Esophagus muscularis mucosa (tissue), 3 donors: ENCODE data around the gene IGSF5.

ENCODE experiments used
- POLR2AphosphoS5 ChIP-seq, 2 donors: sonication (generic); formaldehyde crosslinking; IDR thresholded peaks; one replicate each; pipeline ENCODE4 v1.6.1; 2017; ENCODE audit warnings: antibody characterized with exemption in 2 of 2
- TF ChIP-seq, protein P1 (sequence below), 3 experiments: fragments of 200-600 bp in 2 of 3; fragments of 450-650 bp in 1 of 3; sonication (generic) in 2 of 3; IDR thresholded peaks; one replicate each; pipeline ENCODE4 v1.5.1; 2017 to 2019; ENCODE audit warnings: antibody characterized with exemption in 3 of 3, mild to moderate bottlenecking in 2 of 3, moderate library complexity in 1 of 3

DNA sequence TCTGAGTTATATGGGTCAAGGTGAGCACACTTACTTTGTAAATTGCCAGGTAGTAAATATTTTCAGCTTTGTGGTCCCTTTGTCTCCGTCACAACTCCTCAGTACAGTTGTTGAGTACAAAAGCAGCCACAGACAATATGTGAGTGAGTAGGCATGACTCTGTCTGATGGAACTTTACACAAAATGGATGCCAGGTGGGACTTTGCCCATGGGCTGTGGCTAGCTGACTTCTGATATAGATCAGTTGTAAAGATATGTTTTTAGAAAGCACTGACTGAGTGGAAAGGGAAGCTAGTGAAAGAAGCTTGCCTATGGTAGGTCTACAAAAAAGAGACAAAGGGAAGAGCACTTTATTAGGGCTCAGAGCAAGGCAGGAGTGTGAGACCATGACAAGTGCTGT, 23.1 kb upstream of the IGSF5 start:
- no peak for TF ChIP-seq POLR2AphosphoS5 (IDR thresholded peaks at IDR 0.05)
- TF ChIP-seq, protein P1, sequence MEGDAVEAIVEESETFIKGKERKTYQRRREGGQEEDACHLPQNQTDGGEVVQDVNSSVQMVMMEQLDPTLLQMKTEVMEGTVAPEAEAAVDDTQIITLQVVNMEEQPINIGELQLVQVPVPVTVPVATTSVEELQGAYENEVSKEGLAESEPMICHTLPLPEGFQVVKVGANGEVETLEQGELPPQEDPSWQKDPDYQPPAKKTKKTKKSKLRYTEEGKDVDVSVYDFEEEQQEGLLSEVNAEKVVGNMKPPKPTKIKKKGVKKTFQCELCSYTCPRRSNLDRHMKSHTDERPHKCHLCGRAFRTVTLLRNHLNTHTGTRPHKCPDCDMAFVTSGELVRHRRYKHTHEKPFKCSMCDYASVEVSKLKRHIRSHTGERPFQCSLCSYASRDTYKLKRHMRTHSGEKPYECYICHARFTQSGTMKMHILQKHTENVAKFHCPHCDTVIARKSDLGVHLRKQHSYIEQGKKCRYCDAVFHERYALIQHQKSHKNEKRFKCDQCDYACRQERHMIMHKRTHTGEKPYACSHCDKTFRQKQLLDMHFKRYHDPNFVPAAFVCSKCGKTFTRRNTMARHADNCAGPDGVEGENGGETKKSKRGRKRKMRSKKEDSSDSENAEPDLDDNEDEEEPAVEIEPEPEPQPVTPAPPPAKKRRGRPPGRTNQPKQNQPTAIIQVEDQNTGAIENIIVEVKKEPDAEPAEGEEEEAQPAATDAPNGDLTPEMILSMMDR (IDR thresholded peaks at IDR 0.05), result no peak
